ENCODE data around the gene GRIN3B.

The GRIN3B gene

DNA sequence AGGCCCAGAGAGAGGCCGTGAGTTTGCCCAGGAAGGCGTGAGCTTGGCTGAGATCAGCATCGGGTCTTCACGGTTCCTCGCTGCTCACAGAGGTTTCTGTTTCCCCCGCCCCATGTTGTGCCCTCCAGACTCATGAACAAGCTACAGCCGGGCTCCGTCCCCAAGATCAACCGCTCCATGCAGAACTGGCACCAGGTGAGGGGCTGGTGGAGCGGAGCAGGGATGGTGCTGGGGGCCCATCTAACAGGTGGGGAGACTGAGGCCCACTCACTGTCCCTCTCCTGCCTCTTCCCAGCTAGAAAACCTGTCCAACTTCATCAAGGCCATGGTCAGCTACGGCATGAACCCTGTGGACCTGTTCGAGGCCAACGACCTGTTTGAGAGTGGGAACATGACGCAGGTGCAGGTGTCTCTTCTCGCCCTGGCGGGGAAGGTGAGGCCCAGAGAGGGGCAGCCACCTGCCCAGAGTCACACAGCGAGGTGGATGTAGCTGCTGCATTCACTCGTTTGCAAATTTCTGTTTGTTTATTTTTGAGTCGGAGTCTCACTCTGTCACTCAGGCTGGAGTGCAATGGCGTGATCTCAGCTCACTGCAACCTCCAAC lies 32.1 kb downstream of the GRIN3B start:
- Histone ChIP-seq H3K4me1 (peaks cover 19 to 40% (median 34%) of the 10 kb centered on the region in 10 experiments), H3K9ac (no peak overlapping the region), H3K27ac (no peak overlapping the region), H4K20me1 (peaks cover under 1 to 50% (median 6%) of the 10 kb centered on the region in 11 experiments; a peak in 12 of 22 replicates), H3K4me3 (no peak overlapping the region), H3K27me3 (peaks cover 6 to 44% (median 30%) of the 10 kb centered on the region in 11 experiments; a peak in 21 of 22 replicates), H3K4me2 (no peak overlapping the region), H3K9me3 (replicated peaks in 1 of 11) (no peaks in the 10 kb centered on the region), H3K36me3 (peaks cover 0 to 56% (median 0%) of the 10 kb centered on the region in 11 experiments; a peak in 8 of 22 replicates)
- TF ChIP-seq Cebpa-rat (IDR thresholded peaks at IDR 0.05): no peak

DNA sequence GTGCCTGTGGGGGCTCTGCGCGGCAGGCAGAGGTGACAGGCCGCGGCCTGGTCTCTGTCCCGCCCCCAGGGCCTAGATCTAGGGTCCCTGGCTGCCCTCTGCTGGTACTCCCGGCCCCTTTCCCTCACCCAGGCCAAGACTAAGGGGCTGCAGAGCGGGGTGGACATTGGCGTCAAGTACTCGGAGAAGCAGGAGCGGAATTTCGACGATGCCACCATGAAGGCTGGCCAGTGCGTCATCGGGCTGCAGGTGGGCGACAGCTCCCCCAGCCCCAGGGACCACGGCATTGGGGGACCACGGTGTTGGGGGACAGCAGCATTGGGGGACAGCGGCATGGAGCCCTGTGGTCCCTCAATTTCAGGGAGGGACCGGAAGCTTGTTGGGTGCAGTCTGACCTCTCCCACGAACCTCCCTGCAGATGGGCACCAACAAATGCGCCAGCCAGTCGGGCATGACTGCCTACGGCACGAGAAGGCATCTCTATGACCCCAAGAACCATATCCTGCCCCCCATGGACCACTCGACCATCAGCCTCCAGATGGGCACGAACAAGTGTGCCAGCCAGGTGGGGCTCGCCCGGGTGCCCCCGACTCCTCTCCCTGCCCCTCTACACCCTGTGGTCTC lies 35.9 kb downstream of the GRIN3B start:
- H3K27ac ChIP-seq: no peak overlapping the region
- no peak for TF ChIP-seq Cebpa-rat (IDR thresholded peaks at IDR 0.05)
- peaks cover 45 to 56% (median 51%) of the 10 kb centered on the region in 10 experiments for H3K4me1 ChIP-seq
- peak overlapping the region; percentile 3 to 98 (median 38); a peak in 17 of 22 replicates for H3K4me2 ChIP-seq
- peaks cover 0 to 21% (median 6%) of the 10 kb centered on the region in 11 experiments; a peak in 10 of 22 replicates for H4K20me1 ChIP-seq
- peaks cover 0 to 44% (median 0%) of the 10 kb centered on the region in 11 experiments; a peak in 8 of 22 replicates for H3K36me3 ChIP-seq
- H3K9ac ChIP-seq: no peak overlapping the region; a peak in 1 of 22 replicates
- peaks cover 0 to 19% (median 6%) of the 10 kb centered on the region in 11 experiments; a peak in 11 of 22 replicates for H3K27me3 ChIP-seq
- H3K4me3 ChIP-seq: no peak overlapping the region
- no peaks in the 10 kb centered on the region for H3K9me3 ChIP-seq (replicated peaks in 1 of 11)

DNA sequence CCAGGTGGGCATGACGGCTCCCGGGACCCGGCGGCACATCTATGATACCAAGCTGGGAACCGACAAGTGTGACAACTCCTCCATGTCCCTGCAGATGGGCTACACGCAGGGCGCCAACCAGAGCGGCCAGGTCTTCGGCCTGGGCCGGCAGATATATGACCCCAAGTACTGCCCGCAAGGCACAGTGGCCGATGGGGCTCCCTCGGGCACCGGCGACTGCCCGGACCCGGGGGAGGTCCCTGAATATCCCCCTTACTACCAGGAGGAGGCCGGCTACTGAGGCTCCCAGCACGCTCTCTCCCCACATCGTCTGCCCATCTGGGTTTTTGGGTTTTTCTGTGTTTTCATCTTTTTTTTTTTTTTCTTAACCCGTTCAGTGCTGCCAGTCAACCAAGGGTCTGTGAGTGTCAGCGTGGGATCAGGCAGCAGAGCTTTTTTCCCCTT lies 37.4 kb downstream of the GRIN3B start:
- Histone ChIP-seq H3K9me3 (replicated peaks in 1 of 11) (no peaks in the 10 kb centered on the region), H3K4me3 (peak overlapping the region in 9 of 10 experiments; percentile 2 to 75 (median 43); a peak in 12 of 20 replicates), H3K36me3 (peaks cover 0 to 41% (median 0%) of the 10 kb centered on the region in 11 experiments; a peak in 5 of 22 replicates), H3K4me1 (peaks cover 60 to 71% (median 66%) of the 10 kb centered on the region in 10 experiments), H4K20me1 (peaks cover 6 to 32% (median 16%) of the 10 kb centered on the region in 11 experiments; a peak in 14 of 22 replicates), H3K9ac (peak overlapping the region in 10 of 11 experiments; percentile 7 to 81 (median 60); a peak in 16 of 22 replicates), H3K27ac (peak overlapping the region in 10 of 11 experiments; percentile 5 to 93 (median 68); a peak in 17 of 22 replicates), H3K4me2 (peak overlapping the region; percentile 92 to 99 (median 95)), H3K27me3 (peaks cover 0 to 19% (median 6%) of the 10 kb centered on the region in 11 experiments; a peak in 11 of 22 replicates)
- TF ChIP-seq Cebpa-rat (IDR thresholded peaks at IDR 0.05): no peak

DNA sequence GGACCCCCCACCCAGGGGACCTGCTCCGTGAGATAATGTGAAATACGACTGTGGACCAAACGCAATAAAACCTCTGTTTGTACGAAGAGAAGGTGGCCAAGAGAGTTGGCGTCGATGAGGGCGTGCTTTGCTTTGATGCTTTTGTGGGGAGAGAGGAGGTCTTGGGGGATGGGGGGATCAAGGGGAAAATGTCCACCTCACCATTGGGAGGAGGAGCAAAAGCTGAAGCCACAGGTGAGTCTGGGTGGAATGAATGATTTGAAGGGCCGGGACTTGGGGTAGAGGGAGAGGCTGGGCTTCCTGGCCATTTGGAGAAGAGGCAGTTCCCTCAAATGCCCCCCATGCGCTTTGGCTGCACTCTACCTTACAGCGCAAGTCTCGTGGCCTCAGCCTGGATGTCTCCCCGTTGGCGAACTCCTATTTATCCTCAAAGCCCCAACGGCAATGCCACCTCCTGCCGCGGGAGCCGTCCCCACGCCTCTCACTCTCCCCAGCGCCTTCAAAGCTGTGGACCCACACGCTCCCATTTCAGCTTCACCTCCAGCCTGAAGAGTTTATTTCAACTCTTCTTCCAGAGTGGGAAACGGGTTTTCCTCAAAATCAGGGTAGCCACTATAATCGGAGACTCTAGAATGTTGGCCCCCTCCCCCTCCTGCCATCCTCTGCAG lies 38.9 kb downstream of the GRIN3B start:
- TF ChIP-seq Cebpa-rat (IDR thresholded peaks at IDR 0.05): no peak
- peaks cover 64 to 78% (median 74%) of the 10 kb centered on the region in 10 experiments for H3K4me1 ChIP-seq
- H3K9ac ChIP-seq: peak overlapping the region in 5 of 11 experiments; percentile 55 to 81 (median 76); a peak in 7 of 22 replicates
- H3K36me3 ChIP-seq: peaks cover 0 to 41% (median 0%) of the 10 kb centered on the region in 11 experiments; a peak in 4 of 22 replicates
- H3K27ac ChIP-seq: peak overlapping the region in 6 of 11 experiments; percentile 61 to 93 (median 85); a peak in 12 of 22 replicates
- H4K20me1 ChIP-seq: peaks cover 6 to 37% (median 23%) of the 10 kb centered on the region in 11 experiments; a peak in 14 of 22 replicates
- H3K4me2 ChIP-seq: peak overlapping the region; percentile 92 to 99 (median 95)
- H3K4me3 ChIP-seq: peak overlapping the region in 8 of 10 experiments; percentile 30 to 75 (median 65); a peak in 13 of 20 replicates
- H3K9me3 ChIP-seq (replicated peaks in 1 of 11): no peaks in the 10 kb centered on the region
- peaks cover 0 to 19% (median 6%) of the 10 kb centered on the region in 11 experiments; a peak in 11 of 22 replicates for H3K27me3 ChIP-seq

DNA sequence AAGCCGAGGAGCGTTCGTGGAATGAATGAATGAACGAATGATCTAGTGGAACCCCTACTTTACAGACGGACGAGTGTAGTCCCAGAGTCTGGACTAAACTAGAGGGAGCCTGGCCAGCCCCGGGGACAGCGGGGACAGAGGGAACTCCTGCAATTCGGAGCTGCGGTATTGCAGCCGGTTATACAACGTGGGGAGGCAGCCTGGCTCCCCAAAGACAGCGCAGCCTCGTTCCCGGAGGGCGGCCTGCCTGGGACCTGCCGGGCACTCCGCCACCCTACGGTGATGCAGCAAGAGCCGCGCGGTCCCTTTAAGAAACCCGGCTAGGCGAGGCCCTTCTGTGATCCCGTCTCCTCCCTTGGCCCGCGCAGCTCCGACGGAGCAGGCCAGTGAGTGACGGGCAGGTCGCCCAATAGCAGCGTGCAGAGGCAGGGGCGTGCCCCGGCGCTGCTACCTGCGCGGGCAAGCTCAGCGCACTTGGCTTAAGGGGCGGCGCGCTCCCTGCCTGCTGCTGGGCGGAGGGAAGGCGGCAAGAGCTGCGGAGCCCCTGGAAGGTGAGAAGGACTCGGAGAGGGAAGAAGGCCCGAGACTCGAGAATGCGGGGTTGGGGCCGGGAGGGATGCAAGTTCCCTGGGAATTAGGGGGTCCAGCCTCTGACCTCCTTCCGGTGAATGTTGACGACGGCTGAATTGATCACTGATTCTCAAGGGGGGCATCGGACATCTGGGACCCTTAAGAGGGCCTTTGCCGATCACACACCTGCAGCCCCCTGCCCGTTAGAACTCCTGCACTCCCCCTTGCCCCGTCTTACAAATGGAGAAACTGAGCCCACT lies 39.6 kb downstream of the GRIN3B start, which contains the start of gene ABCA7:
ABCA7 (plus strand) TSS at position 462 of the 830 bp plus-strand sequence. CDS start 1,255 bp downstream, outside the sequence.
- Histone ChIP-seq H3K4me2 (peak within 1 kb of the TSS; percentile 92 to 99 (median 95)), H3K36me3 (peaks cover 0 to 47% (median 0%) of the 10 kb centered on the region in 11 experiments; a peak in 4 of 22 replicates), H3K4me3 (peak within 1 kb of the TSS; percentile 56 to 75 (median 64)), H3K9ac (peak within 1 kb of the TSS; percentile 6 to 81 (median 62); a peak in 18 of 22 replicates), H3K9me3 (replicated peaks in 1 of 11) (no peaks in the 10 kb centered on the region), H3K27me3 (peaks cover 0 to 19% (median 6%) of the 10 kb centered on the region in 11 experiments; a peak in 11 of 22 replicates), H4K20me1 (peaks cover 6 to 37% (median 23%) of the 10 kb centered on the region in 11 experiments; a peak in 14 of 22 replicates), H3K27ac (peak within 1 kb of the TSS in 6 of 11 experiments; percentile 61 to 93 (median 85); a peak in 11 of 22 replicates), H3K4me1 (peaks cover 64 to 85% (median 76%) of the 10 kb centered on the region in 10 experiments)
- no peak for TF ChIP-seq Cebpa-rat (IDR thresholded peaks at IDR 0.05)

DNA sequence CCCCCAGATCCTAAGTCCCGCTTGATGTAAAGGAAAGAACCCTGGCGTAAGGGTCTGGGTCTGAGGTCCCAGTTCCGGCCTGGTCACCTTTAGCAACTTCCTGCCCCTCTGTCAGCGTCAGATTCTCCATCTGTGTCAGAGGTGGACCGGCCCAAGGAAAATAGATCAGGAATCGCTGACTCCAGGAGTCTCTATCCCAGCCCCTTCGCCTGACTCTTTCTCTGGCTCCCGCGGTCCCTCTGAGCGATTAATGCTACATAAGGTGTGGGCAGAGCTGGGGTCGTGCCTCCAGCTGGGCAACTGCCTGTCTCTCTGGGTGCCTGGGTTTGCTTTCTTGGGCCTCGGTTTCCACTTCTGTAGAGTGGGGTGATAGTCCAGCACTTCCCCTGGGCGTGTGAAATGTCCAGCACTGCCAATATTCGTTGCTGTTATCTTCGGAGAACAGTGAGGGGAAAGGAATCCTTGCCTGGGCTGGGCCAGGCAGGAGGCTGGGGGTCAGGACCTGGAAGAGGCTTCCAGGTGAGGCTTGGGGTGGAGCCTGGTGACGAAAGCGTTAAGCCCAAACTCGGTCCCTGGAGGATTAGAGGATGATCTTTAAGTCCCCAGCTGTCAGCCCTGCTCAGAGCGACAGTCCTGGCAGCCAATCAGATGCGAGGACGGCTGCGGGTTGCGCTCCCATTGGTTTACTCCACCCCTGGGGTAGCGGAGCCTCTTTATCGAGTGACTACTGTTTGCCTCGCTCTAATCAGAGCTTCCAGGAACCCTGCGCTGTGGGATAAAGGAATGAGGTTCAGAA lies 40.5 kb downstream of the GRIN3B start:
- peak overlapping the region; percentile 92 to 99 (median 95) for H3K4me2 ChIP-seq
- no peak for TF ChIP-seq Cebpa-rat (IDR thresholded peaks at IDR 0.05)
- peaks cover 6 to 32% (median 23%) of the 10 kb centered on the region in 11 experiments; a peak in 14 of 22 replicates for H4K20me1 ChIP-seq
- no peaks in the 10 kb centered on the region for H3K9me3 ChIP-seq (replicated peaks in 1 of 11)
- H3K4me3 ChIP-seq: peak overlapping the region; percentile 56 to 75 (median 64)
- no peak overlapping the region for H3K27ac ChIP-seq
- H3K36me3 ChIP-seq: peaks cover 0 to 42% (median 0%) of the 10 kb centered on the region in 11 experiments; a peak in 4 of 22 replicates
- peak overlapping the region; percentile 6 to 81 (median 49); a peak in 17 of 22 replicates for H3K9ac ChIP-seq
- peaks cover 0 to 19% (median 6%) of the 10 kb centered on the region in 11 experiments; a peak in 11 of 22 replicates for H3K27me3 ChIP-seq
- peaks cover 57 to 85% (median 73%) of the 10 kb centered on the region in 10 experiments for H3K4me1 ChIP-seq

Data from BLaER1 treated with 17β-estradiol and CSF1 and Interleukin-3, amounts not matched to agents 10 nM and 100 nM (cell line).